AG08396 (cell line): Measurements from ENCODE around the gene TRIM47.
A peak's percentile ranks its signal among the peaks of the same experiment; 100 is the strongest.
"Not testable (repeated sequence)": the region's sequence is repeated elsewhere in the genome, so short reads cannot be mapped to it uniquely, and the experiment has no call there.

Source experiments
- DNase-seq: peaks from one replicate; pipeline ENCODE4 v3.0.0; 2012; ENCODE audit warnings: low spot score, mixed read lengths

The TRIM47 gene

DNA sequence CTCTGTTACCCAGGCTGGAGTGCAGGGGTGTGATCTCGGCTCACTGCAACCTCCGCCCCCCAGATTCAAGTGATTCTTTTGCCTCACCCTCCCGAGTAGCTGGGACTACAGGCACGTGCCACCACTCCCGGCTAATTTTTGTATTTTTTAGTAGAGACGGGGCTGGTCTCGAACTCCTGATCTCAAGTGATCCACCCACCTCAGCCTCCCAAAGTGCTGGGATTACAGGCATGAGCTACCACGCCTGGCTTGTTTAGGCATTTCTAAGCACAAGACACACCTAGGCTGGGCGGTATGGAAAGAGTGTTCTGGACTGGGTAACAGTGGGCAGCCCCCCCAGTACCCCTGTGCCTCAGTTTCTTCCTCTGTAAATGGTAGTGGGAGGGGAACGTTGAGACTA is 8.2 kb downstream of the TRIM47 start:
- not testable (repeated sequence) for DNase-seq

DNA sequence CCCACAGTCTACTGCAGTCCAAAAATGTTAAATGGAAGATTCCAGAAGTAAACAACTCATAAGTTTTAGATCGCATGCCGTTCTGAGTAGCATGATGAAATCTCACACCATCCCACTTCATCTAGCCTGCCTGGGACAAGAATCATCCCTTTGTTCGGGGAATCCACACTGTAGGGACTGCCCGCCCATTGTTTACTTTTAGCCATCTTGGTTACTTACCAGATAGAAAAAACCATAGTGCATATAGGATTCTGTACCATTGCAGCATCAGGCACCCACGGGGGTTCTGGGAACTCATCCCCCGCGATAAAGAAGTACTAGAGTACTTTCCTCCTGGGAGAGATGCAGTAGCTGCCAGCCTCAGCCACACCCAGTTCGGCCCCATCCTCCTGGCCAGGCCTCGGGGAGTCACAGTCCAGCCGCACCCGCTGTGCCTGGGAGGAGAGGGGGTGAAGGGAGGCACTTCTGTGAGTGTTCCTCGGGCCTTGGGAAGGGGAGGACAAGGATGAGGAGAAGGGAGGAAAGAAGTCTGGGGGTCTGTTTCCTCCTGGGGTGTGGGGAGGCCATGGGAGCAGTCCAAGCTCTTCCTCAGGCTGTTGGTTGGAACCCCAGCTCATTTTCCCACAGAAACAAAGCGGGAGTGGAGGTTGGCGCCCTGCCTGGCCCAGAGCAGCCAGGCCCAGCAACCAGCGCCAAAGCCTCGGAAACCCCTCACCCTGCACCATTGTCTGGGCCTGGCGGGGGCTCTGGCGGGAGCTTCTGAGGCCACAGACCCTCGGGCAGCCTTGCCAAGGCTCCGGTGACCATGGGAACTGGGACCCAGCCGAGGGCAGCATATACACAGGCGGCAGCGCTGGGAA is 8.9 kb downstream of the TRIM47 start:
- DNase-seq = peak; percentile 71

DNA sequence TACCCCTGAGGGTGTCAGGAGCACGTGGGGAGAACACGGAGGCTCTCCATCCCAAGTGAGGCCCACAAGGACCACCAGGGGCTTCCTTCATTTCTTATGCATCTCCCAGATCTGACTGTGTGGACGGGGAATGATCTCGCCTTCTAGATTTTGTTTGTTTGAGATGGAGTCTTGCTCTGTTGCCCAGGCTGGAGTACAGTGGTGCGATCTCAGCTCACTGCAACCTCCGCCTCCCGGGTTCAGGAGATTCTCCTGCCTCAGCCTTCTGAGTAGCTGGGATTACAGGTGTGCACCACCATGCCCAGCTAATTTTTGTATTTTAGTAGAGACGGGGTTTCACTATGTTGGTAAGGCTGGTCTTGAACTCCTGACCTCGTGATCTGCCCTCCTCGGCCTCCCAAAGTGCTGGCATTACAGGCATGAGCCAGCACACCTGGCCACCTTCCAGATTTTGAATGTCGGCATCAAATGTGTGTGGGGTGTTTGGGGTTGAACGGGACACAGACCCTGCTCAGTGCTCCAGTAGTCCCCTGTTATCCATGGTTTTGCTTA is 9.6 kb downstream of the TRIM47 start:
- not testable (repeated sequence) for DNase-seq

DNA sequence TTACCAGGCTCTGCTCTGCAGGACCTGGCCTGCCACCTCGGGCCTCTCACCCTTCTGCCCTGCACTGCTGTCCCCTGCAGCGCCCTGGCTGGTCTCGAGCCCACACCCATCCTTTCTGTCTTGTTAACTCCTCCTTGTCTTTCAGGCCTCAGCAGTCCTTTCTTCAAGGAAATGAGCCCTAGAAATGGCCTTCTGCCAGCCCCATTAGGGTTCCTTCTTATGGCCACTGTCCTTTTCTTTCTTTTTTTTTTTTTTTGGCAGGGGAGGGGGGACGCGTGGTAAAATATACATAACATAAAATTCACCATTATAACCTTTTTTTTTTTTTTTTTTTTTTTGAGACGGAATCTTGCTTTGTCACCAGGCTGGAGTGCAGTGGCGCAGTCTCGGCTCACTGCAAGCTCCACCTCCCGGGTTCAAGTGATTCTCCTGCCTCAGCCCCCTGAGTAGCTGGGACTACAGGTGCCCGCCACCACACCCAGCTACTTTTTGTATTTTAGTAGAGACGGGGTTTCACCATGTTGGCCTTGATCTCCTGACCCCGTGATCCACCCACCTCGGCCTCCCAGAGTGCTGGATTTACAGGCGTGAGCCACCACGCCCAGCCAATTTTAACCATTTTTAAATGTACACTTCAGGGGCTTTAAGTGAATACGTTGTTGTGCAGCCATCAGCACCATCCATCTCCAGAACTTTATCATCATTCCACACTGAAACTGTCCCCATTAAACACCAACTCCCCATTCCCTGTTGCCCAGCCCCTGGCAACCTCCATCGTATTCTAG is 12.8 kb downstream of the TRIM47 start:
- DNase-seq = not testable (repeated sequence)

DNA sequence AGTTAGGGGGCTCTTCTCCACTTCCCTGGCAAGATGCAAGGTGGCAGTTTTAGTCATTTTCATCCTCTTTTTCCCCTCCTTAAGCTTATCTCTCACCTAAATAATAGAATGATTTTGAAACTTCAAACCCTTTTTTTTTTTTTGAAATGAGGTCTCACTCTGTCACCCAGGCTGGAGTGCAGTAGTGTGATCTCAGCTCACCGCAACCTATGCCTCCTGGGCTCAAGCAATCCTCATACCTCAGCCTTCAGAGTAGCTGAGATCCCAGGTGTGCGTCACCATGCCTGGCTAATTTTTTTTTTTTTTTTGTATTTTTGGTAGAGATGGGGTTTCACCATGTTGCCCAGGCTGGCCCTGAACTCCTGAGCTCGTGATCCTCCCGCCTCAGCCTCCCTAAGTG is 13.5 kb downstream of the TRIM47 start:
- DNase-seq = not testable (repeated sequence)

DNA sequence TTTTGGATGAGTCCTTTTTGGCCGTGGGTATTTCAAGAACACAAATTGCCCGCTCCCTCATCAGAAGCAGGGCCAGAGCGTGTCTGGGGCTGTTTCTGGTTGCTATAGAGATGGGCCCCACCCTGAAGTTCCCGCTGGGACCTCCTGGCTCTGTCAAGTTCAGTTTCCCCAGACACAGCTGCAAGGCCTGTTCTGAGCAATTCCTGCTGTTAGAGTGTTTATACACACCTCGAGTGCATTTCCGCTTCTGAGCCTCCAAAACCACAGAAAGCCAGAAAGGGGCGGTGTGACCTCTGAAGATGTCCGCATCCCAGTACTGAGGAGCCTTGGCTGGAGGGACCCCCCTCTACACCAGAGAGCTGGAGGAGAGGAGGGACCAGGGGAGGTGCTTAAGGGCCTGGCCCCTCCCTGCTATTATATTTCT is 13.9 kb downstream of the TRIM47 start:
- DNase-seq = peak; percentile 80

DNA sequence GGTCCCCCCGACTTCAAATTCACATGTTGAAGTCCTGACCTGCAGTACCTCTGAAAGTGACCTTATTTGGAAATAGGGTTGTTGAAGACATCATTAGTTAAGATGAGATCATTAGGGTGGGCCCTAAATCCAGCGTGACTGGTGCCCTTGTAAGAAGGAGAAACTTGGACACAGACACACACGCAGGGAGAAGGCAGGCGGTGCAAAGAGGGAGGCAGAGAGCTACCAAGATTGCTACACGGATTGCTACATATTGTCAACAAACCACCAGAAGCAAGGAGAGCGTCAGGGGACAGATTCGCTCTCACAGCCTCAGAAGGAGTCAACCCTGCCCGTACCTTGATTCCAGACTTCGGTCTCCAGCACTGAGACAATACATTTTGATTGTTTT is 16.5 kb downstream of the TRIM47 start:
- no peak for DNase-seq

DNA sequence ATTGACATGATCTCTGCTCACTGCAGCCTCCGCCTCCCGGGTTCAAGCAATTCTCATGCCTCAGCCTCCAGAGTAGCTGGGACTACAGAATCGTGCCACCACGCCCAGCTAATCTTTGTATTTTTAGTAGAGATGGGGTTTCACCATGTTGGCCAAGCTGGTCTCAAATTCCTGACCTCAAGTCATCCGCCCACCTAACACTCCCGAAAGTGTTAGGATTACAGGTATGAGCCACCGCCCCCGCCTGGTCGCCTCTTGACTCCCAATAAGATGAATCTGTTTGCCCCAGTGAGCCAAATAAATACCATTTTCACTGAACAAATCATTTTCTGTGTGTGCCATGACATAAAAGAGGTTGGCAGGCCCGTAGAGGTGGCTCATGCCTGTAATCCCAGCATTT is 19.0 kb downstream of the TRIM47 start:
- not testable (repeated sequence) for DNase-seq

DNA sequence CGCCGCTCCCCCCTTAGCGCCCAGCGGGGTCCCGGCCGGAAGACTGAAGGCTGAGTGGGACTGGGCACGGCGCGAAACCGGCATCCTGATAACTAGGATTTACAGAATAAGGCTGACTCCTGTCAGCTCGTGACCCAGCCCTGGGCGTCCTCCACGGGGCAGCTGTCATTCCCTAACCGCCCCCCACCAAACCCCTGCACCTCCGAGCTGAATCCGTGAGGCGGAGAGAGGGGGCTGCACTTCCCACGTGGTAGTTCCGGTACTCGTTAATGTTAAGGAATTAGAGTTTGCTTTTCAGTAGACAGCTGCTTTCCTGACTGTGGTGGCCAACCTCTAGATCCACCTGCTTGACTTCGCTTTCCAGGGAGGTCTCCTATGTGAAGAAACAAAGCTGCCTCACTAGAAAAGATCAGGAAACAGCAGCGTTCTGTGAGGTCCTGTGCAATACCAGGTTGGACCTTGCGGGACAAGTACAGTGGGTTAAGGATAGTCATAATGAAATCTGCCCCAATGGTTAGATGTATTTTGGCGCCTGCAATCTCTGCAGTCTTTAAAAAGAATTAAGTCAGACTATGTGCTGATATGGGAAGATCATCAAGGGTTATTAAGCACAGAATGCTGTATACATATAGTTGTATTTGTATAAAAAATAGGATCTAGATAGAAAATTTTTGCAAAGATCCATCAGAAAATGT is 22.2 kb downstream of the TRIM47 start:
- DNase-seq = no peak

DNA sequence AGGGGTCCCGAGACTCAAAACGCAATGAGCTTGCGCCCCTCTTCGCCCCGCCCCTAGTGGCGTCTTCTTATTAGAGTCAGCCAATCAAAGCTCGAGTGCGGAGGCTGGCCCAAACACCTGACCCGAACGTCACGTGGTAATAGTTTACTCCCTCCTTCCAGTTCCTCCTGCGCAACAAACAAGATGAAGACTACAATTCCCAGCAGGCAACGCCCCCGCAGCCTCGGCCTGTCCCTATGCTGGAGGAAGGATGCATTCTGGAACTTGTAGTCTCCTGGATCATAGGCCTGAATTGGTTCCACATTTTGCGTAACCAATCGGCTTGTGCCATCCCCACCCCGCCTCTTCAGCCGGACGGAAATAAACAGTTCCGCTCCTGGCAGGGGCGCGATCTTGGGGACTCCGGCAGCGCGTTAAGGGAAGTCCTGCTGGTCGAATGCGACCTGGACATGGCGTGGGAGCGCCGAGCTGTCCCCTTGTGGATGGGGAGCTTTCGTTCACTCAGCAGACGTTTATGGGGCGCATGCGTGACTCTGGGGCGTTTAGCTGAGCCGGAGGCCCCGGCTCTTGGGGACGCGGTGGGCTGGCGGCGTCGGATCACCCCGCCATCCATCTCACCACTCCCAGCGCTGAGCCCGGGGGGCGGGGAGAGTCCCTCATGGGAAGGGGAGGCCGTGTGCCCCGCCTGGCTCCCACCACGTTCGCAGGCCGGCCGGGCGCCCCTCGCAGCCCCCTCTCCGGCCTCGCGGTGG is 22.9 kb downstream of the TRIM47 start, which contains the start of gene WBP2:
Gene WBP2 (minus strand): TSS at position 26 of the 752 bp plus-strand sequence. CDS start 38 bp downstream, outside the sequence.
- DNase-seq = peak; percentile 99

DNA sequence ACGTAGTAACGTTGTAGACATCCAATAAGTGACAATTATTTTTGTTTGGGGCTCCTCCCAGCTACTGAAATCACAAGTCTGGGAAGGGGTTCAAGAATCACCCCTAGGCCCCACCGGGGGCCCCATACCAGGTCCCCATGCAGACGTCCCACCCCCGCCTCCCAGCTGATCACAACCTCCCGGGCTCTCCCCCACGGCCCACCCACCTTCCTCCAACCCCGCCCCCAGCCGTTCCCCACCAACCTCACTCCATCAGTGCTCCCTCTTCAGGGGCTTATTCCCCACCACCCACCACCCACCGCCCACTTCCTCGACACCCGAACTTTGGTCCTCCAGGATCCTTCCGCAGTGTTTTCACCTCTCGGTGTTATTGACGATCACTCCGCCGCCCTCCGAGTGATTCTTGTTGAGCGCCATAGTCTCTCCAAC is 23.5 kb downstream of the TRIM47 start:
- DNase-seq = no peak

DNA sequence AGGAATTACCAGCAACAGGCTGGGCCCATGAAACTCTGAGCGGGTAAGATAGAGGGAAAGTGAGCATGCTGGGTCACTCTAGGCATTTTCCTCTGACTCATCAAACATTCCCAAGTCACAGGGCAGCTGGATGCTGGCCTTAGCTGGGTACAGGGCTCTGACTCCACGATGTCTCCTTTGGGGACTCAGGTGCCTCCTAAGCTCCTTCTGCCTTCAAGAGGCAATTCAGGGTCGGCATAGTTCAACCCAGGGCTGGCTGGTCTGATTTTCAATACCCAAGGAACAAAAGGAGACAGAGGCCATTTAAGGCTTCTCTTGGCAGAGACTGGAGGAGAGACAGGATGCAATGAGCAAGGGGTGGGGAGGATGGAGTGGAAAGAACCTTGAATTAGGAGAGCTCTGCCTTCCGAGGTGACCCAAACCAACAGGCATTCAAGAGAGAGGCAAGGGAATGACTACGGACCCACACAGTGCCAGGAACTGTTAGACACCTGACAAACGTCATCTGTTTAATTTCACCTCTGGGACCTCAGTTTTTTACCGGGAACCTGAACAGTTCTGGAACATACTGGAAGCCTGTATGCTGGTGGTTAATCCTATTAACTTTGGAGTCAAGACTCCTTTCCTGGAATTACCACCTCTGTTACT is 24.2 kb downstream of the TRIM47 start:
- peak; percentile 77 for DNase-seq

DNA sequence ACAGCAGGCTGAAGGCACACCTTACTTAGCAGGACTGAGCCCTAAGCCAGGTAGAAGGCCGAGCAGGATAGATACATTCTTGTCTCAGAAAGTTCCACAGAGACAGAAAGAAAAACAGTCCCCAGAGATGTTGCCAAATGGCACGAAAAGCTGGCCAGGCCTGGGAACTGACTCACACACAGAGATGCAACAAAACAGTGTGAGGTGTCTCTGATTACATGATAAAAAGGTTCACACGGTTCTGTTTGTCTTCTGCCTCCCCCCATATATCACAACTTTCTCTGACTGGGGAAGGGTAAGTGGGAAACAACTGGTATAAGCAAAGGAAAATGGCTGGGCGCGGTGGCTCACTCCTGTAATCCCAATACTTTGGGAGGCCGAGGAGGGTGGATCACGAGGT is 24.9 kb downstream of the TRIM47 start:
- peak; percentile 58 for DNase-seq

DNA sequence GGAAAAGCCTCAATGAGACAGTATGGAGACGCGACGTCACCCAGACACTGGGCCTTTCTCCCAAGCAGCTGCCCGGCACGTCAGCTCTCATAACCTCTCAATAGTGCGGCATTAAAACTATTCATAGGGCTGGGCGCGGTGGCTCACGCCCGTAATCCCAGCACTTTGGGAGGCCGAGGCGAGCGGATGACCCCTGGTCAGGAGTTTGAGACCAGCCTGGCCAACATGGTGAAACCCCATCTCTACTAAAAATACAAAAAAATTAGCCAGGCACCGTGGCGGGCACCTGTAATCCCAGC is 26.7 kb downstream of the TRIM47 start:
- DNase-seq = not testable (repeated sequence)

DNA sequence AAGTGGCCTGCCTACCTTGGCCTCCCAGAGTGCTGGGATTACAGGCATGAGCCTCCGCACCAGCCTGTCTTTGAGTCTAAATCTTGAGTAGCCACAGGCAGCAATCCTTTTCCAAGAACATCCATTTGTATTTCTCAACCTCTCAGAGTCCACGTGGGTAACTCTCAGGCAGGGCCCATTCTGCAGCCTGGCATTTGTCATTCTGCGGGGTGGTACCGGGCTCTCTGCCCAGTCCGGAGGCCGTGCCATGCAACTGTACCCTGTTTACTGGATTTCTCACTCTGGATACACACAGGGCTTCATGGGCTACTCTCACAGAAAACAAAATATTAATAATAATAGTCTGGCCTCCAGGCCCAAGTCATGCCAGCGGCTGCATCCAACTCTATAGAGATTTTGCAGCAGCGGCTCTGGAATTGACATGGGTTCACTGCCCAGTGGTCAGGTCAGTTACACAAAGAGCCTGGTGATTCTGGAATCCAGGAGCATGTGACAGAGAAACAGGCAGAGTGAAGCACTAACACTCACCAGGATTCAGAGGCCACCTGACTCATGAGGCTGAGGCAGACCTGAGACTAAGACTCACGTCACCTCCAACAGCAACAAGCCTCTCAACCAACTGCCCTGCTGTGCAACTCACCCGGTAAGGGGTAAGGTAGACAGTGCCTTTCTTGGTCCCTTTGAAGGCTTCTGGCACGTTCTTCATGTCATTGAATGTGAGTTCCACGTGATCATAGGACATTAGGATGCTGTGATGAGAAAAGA is 27.3 kb downstream of the TRIM47 start:
- no peak for DNase-seq

DNA sequence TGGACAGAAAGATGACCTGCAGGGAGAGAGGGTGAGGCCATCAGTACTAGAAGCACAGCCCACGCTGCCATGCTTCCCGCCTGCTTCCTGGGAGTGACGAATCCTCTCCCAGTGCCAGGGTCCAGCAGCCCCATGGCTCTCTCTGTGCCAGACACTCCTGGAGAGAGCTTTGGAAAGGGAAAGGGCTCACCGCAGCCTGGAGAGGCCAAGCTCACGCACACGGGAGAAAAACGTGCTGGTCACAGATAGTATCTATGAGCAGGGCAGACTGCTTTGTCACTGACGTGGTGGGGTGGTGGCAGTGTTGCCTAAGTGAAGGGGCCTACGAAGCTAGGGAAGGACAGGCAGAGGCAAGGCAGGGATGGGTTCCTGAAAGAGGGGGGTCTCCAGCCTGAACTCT is 28.7 kb downstream of the TRIM47 start:
- no peak for DNase-seq

DNA sequence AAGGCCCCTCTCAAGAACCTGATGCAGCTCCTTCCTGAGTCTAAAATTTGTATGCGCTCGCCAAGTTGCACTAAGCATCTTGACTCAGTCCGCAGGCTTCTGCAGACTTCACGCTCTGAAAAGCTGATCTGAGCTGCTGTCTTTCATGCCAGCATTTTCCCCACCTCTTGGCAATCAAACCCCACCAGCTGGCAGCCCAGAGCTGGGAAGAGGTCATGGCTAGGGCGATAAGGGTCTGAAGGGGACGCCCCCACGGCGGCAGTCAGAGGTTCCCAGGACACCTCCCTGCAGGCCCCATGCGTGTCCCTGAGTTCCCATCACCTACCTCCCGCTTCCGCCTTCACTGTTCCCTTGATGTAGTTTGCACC is 29.1 kb downstream of the TRIM47 start:
- no peak for DNase-seq

DNA sequence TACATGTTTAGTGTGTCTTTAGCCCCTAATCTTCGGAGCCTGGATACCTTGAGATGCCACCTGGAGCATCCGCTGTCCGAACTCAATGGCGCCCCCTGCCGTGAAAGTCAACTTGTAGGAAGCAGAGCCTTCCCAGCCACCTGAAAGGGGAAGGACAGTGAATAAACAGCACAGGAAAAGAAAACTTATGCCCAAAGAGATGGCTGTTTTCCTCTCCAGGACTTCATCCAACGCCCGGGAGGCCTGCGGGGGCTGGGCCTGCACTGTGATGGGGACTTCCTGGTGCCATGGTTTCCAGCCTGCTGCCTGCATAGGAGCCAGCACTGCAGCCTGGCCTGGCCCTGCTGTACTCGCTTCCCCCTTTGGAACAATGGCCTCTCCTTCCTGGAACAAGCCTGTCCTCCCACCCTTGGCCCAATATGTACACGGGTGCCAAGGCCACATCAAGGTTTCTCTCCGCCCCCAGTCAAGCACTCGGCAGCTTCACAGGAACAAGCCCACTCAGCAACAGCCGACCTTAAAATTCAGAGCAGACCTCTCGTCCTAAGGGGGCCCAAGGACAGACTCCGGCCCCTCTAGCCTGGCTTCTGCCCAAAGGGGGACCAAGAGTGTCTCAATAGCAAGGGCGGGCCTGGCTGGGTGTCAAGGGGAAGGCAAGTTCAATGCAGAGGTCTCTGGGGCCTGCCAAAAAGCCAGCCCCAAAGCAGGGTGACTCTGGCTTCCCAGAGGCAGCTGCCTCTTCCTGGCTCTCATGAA is 29.7 kb downstream of the TRIM47 start:
- no peak for DNase-seq
